ENCODE measurements around the gene RBSN.

- TF ChIP-seq CTCF (IDR thresholded peaks at IDR 0.05) (no peak), EZH2 (IDR thresholded peaks at IDR 0.05; ENCODE audit: borderline replicate concordance, insufficient read depth, low read depth, low read length, poor library complexity, severe bottlenecking) (no peak)
Observed at GRCh38 chr3:15023249-15023648, 75.7 kb downstream of the RBSN start.

Measured in B cell (primary cell).